GM23338 (cell line): ENCODE measurements around the gene FOXP1. TPM values are rescaled to one million over a fixed set of nuclear protein-coding genes. Genes with fewer than 3 reads are reported as not detected.

ENCODE experiments used
- ATAC-seq: fragments of 200-7000 bp; cut with Tn5 transposase; 3 replicates; pipeline ENCODE4 v1.9.1; 2020
- DNase-seq: peaks from one replicate; pipeline ENCODE4 v3.0.0-alpha.2; 2015; ENCODE audit warnings: low spot score
- H2AFZ ChIP-seq: fragments of 200-600 bp; sonication (generic); 2 replicates; pipeline ENCODE4 v1.8.0; 2016; ENCODE audit warnings: antibody characterized with exemption, mild to moderate bottlenecking, moderate library complexity
- H3F3A ChIP-seq: fragments of 200-600 bp; sonication (generic); replicated peaks from 2 replicates; pipeline ENCODE4 v1.8.0; 2017; ENCODE audit warnings: antibody characterized with exemption, mixed run types, low read depth
- H3K27ac ChIP-seq: fragments of 200-600 bp; sonication (generic); 2 replicates; pipeline ENCODE4 v1.6.1; 2016; ENCODE audit warnings: low read depth
- H3K27me3 ChIP-seq: fragments of 200-600 bp; sonication (generic); 2 replicates; pipeline ENCODE4 v1.8.0; 2016; ENCODE audit warnings: mild to moderate bottlenecking, mixed run types, moderate library complexity; ENCODE audit not compliant: insufficient read depth
- H3K36me3 ChIP-seq: fragments of 200-600 bp; sonication (generic); 2 replicates; pipeline ENCODE4 v1.8.0; 2016; ENCODE audit warnings: mild to moderate bottlenecking; ENCODE audit not compliant: insufficient read depth
- H3K4me1 ChIP-seq: fragments of 200-600 bp; sonication (generic); 2 replicates; pipeline ENCODE4 v1.8.0; 2016; ENCODE audit warnings: mild to moderate bottlenecking, moderate library complexity; ENCODE audit not compliant: insufficient read depth
- H3K4me2 ChIP-seq: fragments of 200-600 bp; sonication (generic); 2 replicates; pipeline ENCODE4 v1.7.1; 2017; ENCODE audit warnings: mixed run types
- H3K4me3 ChIP-seq: fragments of 200-600 bp; sonication (generic); 2 replicates; pipeline ENCODE4 v1.6.1; 2016; ENCODE audit warnings: mixed run types
- H3K79me2 ChIP-seq: fragments of 200-600 bp; sonication (generic); replicated peaks from 2 replicates; pipeline ENCODE4 v1.8.0; 2017; ENCODE audit warnings: mild to moderate bottlenecking; ENCODE audit not compliant: insufficient read depth
- H3K9me2 ChIP-seq: fragments of 200-600 bp; sonication (generic); 2 replicates; pipeline ENCODE4 v1.8.0; 2017; ENCODE audit not compliant: insufficient read depth
- H4K20me1 ChIP-seq: fragments of 200-600 bp; sonication (generic); replicated peaks from 2 replicates; pipeline ENCODE4 v1.8.0; 2017; ENCODE audit warnings: mild to moderate bottlenecking; ENCODE audit not compliant: insufficient read depth
- H3K27ac Mint-ChIP-seq: 2 replicates; pipeline ENCODE4 v1.8.0; 2020; ENCODE audit warnings: inconsistent platforms, mild to moderate bottlenecking, moderate library complexity, mixed read lengths
- H3K27me3 Mint-ChIP-seq: 3 replicates; pipeline ENCODE4 v1.8.0; 2022; ENCODE audit warnings: low read depth, mild to moderate bottlenecking, moderate library complexity, mixed read lengths, inconsistent platforms; ENCODE audit not compliant: insufficient read depth, poor library complexity
- H3K36me3 Mint-ChIP-seq: 3 replicates; pipeline ENCODE4 v1.8.0; 2021; ENCODE audit warnings: low read depth, mild to moderate bottlenecking, inconsistent platforms, moderate library complexity, mixed read lengths
- H3K4me1 Mint-ChIP-seq: 3 replicates; pipeline ENCODE4 v1.8.0; 2020; ENCODE audit warnings: mild to moderate bottlenecking, inconsistent platforms, mixed read lengths
- H3K4me3 Mint-ChIP-seq: 3 replicates; pipeline ENCODE4 v1.8.0; 2021; ENCODE audit warnings: moderate library complexity, mild to moderate bottlenecking, inconsistent platforms, mixed read lengths
- H3K9me3 Mint-ChIP-seq: 3 replicates; pipeline ENCODE4 v1.8.0; 2020; ENCODE audit warnings: moderate library complexity, mild to moderate bottlenecking, inconsistent platforms, mixed read lengths
- CREB1 ChIP-seq: fragments of 250-450 bp; sonication (Bioruptor Pico); IDR thresholded peaks from 2 replicates; pipeline ENCODE4 v1.5.0; 2020; ENCODE audit warnings: low read depth, mild to moderate bottlenecking, moderate library complexity
- CTCF ChIP-seq, 2 experiments: fragments of 200-600 bp in 1 of 2; sonication (generic) in 1 of 2; conservative IDR thresholded peaks; 2 replicates each; pipeline versions ENCODE4 v1.5.1 to v1.6.1; 2016 to 2017; ENCODE audit warnings: antibody characterized with exemption in 2 of 2, low read depth in 2 of 2, mild to moderate bottlenecking in 2 of 2, moderate library complexity in 1 of 2
- ETS1 ChIP-seq: IDR thresholded peaks from 2 replicates; pipeline ENCODE4 v1.6.1; 2016; ENCODE audit warnings: antibody characterized with exemption
- NANOG ChIP-seq: IDR thresholded peaks from 2 replicates; pipeline ENCODE4 v1.6.1; 2016; ENCODE audit warnings: antibody characterized with exemption, borderline replicate concordance
- ZNF331 ChIP-seq: fragments of 250-450 bp; sonication (Bioruptor Pico); IDR thresholded peaks from 2 replicates; pipeline ENCODE4 v1.5.0; 2020; ENCODE audit warnings: low read depth, mild to moderate bottlenecking, moderate library complexity
- ZNF462 ChIP-seq: fragments of 250-450 bp; sonication (Bioruptor Pico); IDR thresholded peaks from 2 replicates; pipeline ENCODE4 v1.5.0; 2020; ENCODE audit warnings: mild to moderate bottlenecking, moderate library complexity
- polyA plus RNA-seq: library from polyadenylated mRNA; unstranded; fragments of >200 nt; fragmentation: Nextera tagmentation; extraction: Ambion mirVana; gene quantifications from 2 replicates; pipeline ENCODE4 v1.2.1, GENCODE V29; 2016
- total RNA-seq: library from RNA; depleted of rRNA; stranded (reverse); fragments of >200 nt; shearing (Covaris generic); gene quantifications from 2 replicates; pipeline ENCODE4 v1.2.3, GENCODE V29; 2014

FOXP1 gene
- total and polyA plus RNA-seq, 2 experiments from 2014 or later = 32.9 to 35.5 TPM

- Histone ChIP-seq H3K27ac (no peak overlapping the region), H3K79me2 (no peaks in the 10 kb centered on the region), H3K9me2 (peaks cover 7% of the 10 kb centered on the region; the same call in 1 of the 2 replicates), H3F3A (no peaks in the 10 kb centered on the region), H2AFZ (no peak overlapping the region), H3K4me3 (no peak overlapping the region), H3K27me3 (no peaks in the 10 kb centered on the region), H3K4me1 (peaks cover 10% of the 10 kb centered on the region), H4K20me1 (no peaks in the 10 kb centered on the region), H3K4me2 (no peak overlapping the region), H3K36me3 (0 out of 2 replicates have a peak, but pooled peaks cover 3% of the 10 kb centered on the region)
- Mint-ChIP-seq H3K27ac (no peak overlapping the region), H3K36me3 (peaks cover 29% of the 10 kb centered on the region), H3K27me3 (peaks cover 2% of the 10 kb centered on the region), H3K4me3 (no peak overlapping the region), H3K9me3 (peaks cover 30% of the 10 kb centered on the region), H3K4me1 (peaks cover 10% of the 10 kb centered on the region)
- DNase-seq (peak; percentile 32), ATAC-seq (no peak)
- no peak for TF ChIP-seq ZNF331 (CRISPR knock-in tag)
- peak; percentile 34 to 62; a peak in 3 of 4 replicates for TF ChIP-seq CTCF (conservative IDR thresholded peaks at IDR 0.05; ENCODE audit: low read depth in 2 of 2)
Observed at GRCh38 chr3:71476950-71477349, 106.6 kb downstream of the FOXP1 start.

- DNase-seq (peak; percentile 47), ATAC-seq (no peak)
- Histone ChIP-seq H3K27ac (peak overlapping the region; percentile 57; the same call in 1 of the 2 replicates), H3K4me1 (peaks cover 31% of the 10 kb centered on the region), H3K36me3 (0 out of 2 replicates have a peak, but pooled peaks cover 3% of the 10 kb centered on the region), H3K27me3 (no peaks in the 10 kb centered on the region), H3K9me2 (no peaks in the 10 kb centered on the region), H3K4me3 (no peak overlapping the region), H3K79me2 (no peaks in the 10 kb centered on the region), H3F3A (no peaks in the 10 kb centered on the region), H4K20me1 (no peaks in the 10 kb centered on the region), H3K4me2 (peak overlapping the region; percentile 70), H2AFZ (no peak overlapping the region)
- peaks cover 33% of the 10 kb centered on the region for H3K4me1 Mint-ChIP-seq
- no peak overlapping the region for H3K4me3 Mint-ChIP-seq
- H3K9me3 Mint-ChIP-seq = peaks cover 13% of the 10 kb centered on the region
- peaks cover 12% of the 10 kb centered on the region for H3K36me3 Mint-ChIP-seq
- peaks cover 2% of the 10 kb centered on the region for H3K27me3 Mint-ChIP-seq
- no peak overlapping the region for H3K27ac Mint-ChIP-seq
- TF ChIP-seq ZNF462 (no peak), NANOG (no peak), ZNF331 (CRISPR knock-in tag) (no peak), CTCF (conservative IDR thresholded peaks at IDR 0.05; ENCODE audit: low read depth in 2 of 2) (no peak), ETS1 (no peak), CREB1 (CRISPR knock-in tag) (no peak)
Observed at GRCh38 chr3:71469138-71469435, 114.4 kb downstream of the FOXP1 start.
